HS-5 (cell line): Measurements from ENCODE around the gene KCTD1.

Experiments used
- DNase-seq: peaks from one replicate; pipeline ENCODE4 v3.0.0-alpha.2; 2012; ENCODE audit warnings: low read depth

The KCTD1 gene

GRCh38 chr18:26549263-26550094, 1.1 kb upstream of the KCTD1 start:
- DNase-seq: peak; percentile 49

- DNase-seq: no peak
Observed at GRCh38 chr18:26547646-26548414, 523 bp downstream of the KCTD1 start.

GRCh38 chr18:26546875-26547645, 1.3 kb downstream of the KCTD1 start:
- no peak for DNase-seq

- DNase-seq: no peak
Observed at GRCh38 chr18:26546170-26546874, 2.0 kb downstream of the KCTD1 start.

GRCh38 chr18:26545335-26546123, 2.8 kb downstream of the KCTD1 start:
- no peak for DNase-seq

- DNase-seq: no peak
Observed at GRCh38 chr18:26544451-26544850, 3.9 kb downstream of the KCTD1 start.

GRCh38 chr18:26543373-26543772, 5.0 kb downstream of the KCTD1 start:
- no peak for DNase-seq

- DNase-seq: no peak
Observed at GRCh38 chr18:26540043-26540628, 8.2 kb downstream of the KCTD1 start.

GRCh38 chr18:26538524-26538923, 9.8 kb downstream of the KCTD1 start:
- DNase-seq: no peak

- no peak for DNase-seq
Observed at GRCh38 chr18:26536664-26537063, 11.7 kb downstream of the KCTD1 start.

GRCh38 chr18:26536032-26536431, 12.3 kb downstream of the KCTD1 start:
- peak; percentile 50 for DNase-seq

- no peak for DNase-seq
Observed at GRCh38 chr18:26535630-26536029, 12.7 kb downstream of the KCTD1 start.

- DNase-seq: peak; percentile 29
Observed at GRCh38 chr18:26532367-26533340, 15.7 kb downstream of the KCTD1 start.

GRCh38 chr18:26531605-26532298, 16.6 kb downstream of the KCTD1 start:
- DNase-seq: no peak

- DNase-seq: no peak
Observed at GRCh38 chr18:26526966-26527234, 21.5 kb downstream of the KCTD1 start.

- no peak for DNase-seq
Observed at GRCh38 chr18:26526128-26526965, 22.0 kb downstream of the KCTD1 start.

- DNase-seq: no peak
Observed at GRCh38 chr18:26524504-26525351, 23.6 kb downstream of the KCTD1 start.
